MM.1S (cell line): Measurements from ENCODE around the gene LOXHD1.

Experiments used
- DNase-seq: peaks from one replicate; pipeline ENCODE4 v3.0.0-alpha.2; 2015
- H2AFZ ChIP-seq: fragments of 300-600 bp; sonication (generic); 2 replicates; pipeline ENCODE4 v1.6.0; 2016; ENCODE audit warnings: antibody characterized with exemption, low read length
- H3F3A ChIP-seq: fragments of 300-600 bp; sonication (generic); 2 replicates; pipeline ENCODE4 v1.6.1; 2016; ENCODE audit warnings: mild to moderate bottlenecking, antibody characterized with exemption, low read length, moderate library complexity, mixed read lengths; ENCODE audit not compliant: insufficient read depth
- H3K27ac ChIP-seq: fragments of 300-600 bp; sonication (generic); 2 replicates; pipeline ENCODE4 v1.5.1; 2016; ENCODE audit warnings: mild to moderate bottlenecking, low read length
- H3K27me3 ChIP-seq: fragments of 300-600 bp; sonication (generic); replicated peaks from 2 replicates; pipeline ENCODE4 v1.6.0; 2016; ENCODE audit warnings: low read length; ENCODE audit not compliant: insufficient read depth
- H3K36me3 ChIP-seq: fragments of 300-600 bp; sonication (generic); replicated peaks from 2 replicates; pipeline ENCODE4 v1.6.1; 2016; ENCODE audit warnings: mild to moderate bottlenecking, low read length, mixed read lengths; ENCODE audit not compliant: insufficient read depth
- H3K4me1 ChIP-seq: fragments of 300-600 bp; sonication (generic); 2 replicates; pipeline ENCODE4 v1.6.1; 2016; ENCODE audit warnings: low read length, mixed read lengths
- H3K4me2 ChIP-seq: fragments of 300-600 bp; sonication (generic); 2 replicates; pipeline ENCODE4 v1.6.0; 2016; ENCODE audit warnings: low read depth, low read length
- H3K4me3 ChIP-seq: fragments of 300-600 bp; sonication (generic); 2 replicates; pipeline ENCODE4 v1.5.1; 2016; ENCODE audit warnings: low read length, mixed read lengths
- H3K79me2 ChIP-seq: fragments of 300-600 bp; sonication (generic); 2 replicates; pipeline ENCODE4 v1.6.1; 2016; ENCODE audit warnings: mixed run types, low read length, mixed read lengths
- H3K9ac ChIP-seq: fragments of 300-600 bp; sonication (generic); 2 replicates; pipeline ENCODE4 v1.6.1; 2016; ENCODE audit warnings: low read length, mixed read lengths
- H3K9me2 ChIP-seq: fragments of 300-600 bp; sonication (generic); replicated peaks from 2 replicates; pipeline ENCODE4 v1.6.1; 2016; ENCODE audit warnings: mild to moderate bottlenecking, low read length, mixed read lengths; ENCODE audit not compliant: insufficient read depth
- H3K9me3 ChIP-seq: fragments of 300-600 bp; sonication (generic); replicated peaks from 2 replicates; pipeline ENCODE4 v1.6.1; 2016; ENCODE audit warnings: mild to moderate bottlenecking, low read length, mixed read lengths; ENCODE audit not compliant: insufficient read depth
- H4K20me1 ChIP-seq: fragments of 300-600 bp; sonication (generic); 2 replicates; pipeline ENCODE4 v1.6.1; 2016; ENCODE audit warnings: mild to moderate bottlenecking, low read length, moderate library complexity, mixed read lengths; ENCODE audit not compliant: insufficient read depth
- CTCF ChIP-seq: fragments of 300-600 bp; sonication (generic); IDR thresholded peaks from 2 replicates; pipeline ENCODE4 v1.5.1; 2016; ENCODE audit warnings: antibody characterized with exemption, low read length, mixed read lengths
- EZH2 ChIP-seq: fragments of 300-600 bp; sonication (generic); optimal IDR thresholded peaks from 2 replicates; pipeline ENCODE3; 2017; ENCODE audit warnings: low read depth, mild to moderate bottlenecking, antibody characterized with exemption, low read length, mixed read lengths
- EZH2phosphoT487 ChIP-seq: fragments of 300-600 bp; sonication (generic); IDR thresholded peaks from 2 replicates; pipeline ENCODE4 v1.6.1; 2018; ENCODE audit warnings: antibody characterized with exemption, low read length

Gene LOXHD1

DNA sequence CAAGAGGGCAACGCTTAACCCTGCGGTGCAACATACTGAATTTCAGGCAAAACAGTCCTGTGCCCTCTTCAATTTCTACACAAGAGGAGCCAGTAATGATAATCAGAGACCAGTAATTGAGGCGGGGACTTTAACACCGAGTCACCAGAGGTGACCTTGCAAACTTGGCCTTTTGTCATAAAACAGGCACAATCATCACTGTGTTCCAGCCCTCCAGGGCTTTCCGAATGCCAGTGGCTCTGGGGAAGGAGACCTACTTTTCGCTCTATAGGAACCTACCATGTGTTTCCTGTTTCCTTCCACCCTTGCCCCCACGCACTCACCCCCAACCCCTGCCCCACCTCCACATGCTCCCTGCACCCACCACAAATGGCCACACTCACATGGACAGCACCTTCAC, 47.2 kb upstream of the LOXHD1 start:
- Histone ChIP-seq H3K36me3 (no peaks in the 10 kb centered on the region), H3K79me2 (no peaks in the 10 kb centered on the region), H3K9ac (no peak overlapping the region), H4K20me1 (no peaks in the 10 kb centered on the region), H3K27ac (no peak overlapping the region), H3K4me1 (no peaks in the 10 kb centered on the region), H3K27me3 (no peaks in the 10 kb centered on the region), H3K9me3 (no peaks in the 10 kb centered on the region), H3K4me3 (no peak overlapping the region), H3K9me2 (no peaks in the 10 kb centered on the region), H2AFZ (no peak overlapping the region), H3F3A (no peaks in the 10 kb centered on the region), H3K4me2 (no peak overlapping the region)
- no peak for DNase-seq
- TF ChIP-seq EZH2 (no peak), EZH2phosphoT487 (no peak), CTCF (no peak)

DNA sequence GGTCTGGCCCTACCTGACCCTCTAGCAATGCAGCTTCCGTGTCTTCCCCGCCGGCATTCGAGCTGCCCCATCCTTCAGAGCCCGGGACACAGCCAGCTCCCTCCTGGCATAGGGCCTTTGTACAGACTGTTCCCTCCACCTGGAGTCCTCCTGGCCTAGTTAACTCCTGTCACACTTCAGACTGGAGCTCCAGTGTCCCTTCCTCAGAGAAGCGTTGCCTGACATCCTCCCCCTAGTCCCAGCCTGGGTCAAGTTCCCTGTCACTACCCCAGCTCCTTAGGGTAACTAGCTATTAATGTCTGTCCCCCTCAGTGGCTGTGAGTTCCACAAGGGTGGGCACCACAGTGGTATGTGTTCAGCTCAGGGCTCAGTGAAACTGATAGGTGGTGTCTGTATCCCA, 45.5 kb upstream of the LOXHD1 start:
- Histone ChIP-seq H4K20me1 (no peaks in the 10 kb centered on the region), H3K79me2 (no peaks in the 10 kb centered on the region), H2AFZ (no peak overlapping the region), H3K9ac (no peak overlapping the region), H3K27ac (no peak overlapping the region), H3K4me1 (no peaks in the 10 kb centered on the region), H3K9me2 (no peaks in the 10 kb centered on the region), H3F3A (no peaks in the 10 kb centered on the region), H3K36me3 (no peaks in the 10 kb centered on the region), H3K4me3 (no peak overlapping the region), H3K9me3 (no peaks in the 10 kb centered on the region), H3K27me3 (no peaks in the 10 kb centered on the region), H3K4me2 (no peak overlapping the region)
- TF ChIP-seq EZH2 (no peak), CTCF (no peak), EZH2phosphoT487 (no peak)
- no peak for DNase-seq

DNA sequence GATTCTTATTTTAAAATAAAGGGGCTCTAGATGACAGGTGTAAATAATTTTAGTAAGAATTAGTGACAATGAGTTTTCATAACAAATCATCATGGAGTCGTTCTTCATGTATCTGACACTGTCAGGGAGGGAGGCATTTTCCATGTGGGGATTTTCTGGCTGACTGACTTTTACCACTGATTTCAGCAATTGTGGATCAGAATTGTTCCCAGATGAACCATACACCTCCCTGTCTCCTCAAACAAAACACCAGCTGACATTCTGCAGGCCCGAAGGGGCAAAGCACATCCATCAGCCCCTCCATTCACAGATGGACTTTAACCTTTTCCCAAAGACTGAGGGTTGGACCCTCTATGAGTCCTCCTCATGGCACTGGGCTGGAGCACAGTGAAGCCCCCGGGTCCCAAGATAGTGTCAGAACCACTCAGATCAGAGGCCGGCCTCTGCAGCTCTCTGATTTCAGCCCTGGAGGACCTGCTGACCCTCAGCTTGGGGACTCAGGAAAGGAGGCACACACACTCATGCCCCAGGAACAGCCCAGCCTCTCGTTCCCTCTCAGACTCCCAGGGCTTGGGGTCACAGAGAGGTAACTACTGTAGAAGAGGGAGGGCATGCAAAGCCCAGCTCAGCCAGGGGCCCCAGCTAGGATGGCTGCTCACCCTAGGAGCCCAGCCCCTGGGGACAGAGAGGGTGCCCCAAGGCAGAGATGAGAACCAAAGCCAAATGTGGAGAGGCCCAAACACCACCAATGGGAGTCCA, 43.2 kb upstream of the LOXHD1 start:
- no peaks in the 10 kb centered on the region for H4K20me1 ChIP-seq
- no peaks in the 10 kb centered on the region for H3K27me3 ChIP-seq
- no peak for DNase-seq
- no peaks in the 10 kb centered on the region for H3K36me3 ChIP-seq
- no peaks in the 10 kb centered on the region for H3F3A ChIP-seq
- no peak overlapping the region for H3K4me2 ChIP-seq
- H3K4me1 ChIP-seq: no peaks in the 10 kb centered on the region
- H3K27ac ChIP-seq: no peak overlapping the region
- no peaks in the 10 kb centered on the region for H3K9me3 ChIP-seq
- no peaks in the 10 kb centered on the region for H3K9me2 ChIP-seq
- TF ChIP-seq EZH2 (no peak), EZH2phosphoT487 (no peak), CTCF (no peak)
- no peak overlapping the region for H3K9ac ChIP-seq
- no peaks in the 10 kb centered on the region for H3K79me2 ChIP-seq
- H3K4me3 ChIP-seq: no peak overlapping the region
- H2AFZ ChIP-seq: no peak overlapping the region
